SK-N-MC (cell line): ENCODE results near the gene KLHL24.

Experiments used
- DNase-seq: peaks from one replicate; pipeline ENCODE4 v3.0.0-alpha.2; 2011; ENCODE audit warnings: low read depth, low spot score
- H3K27ac ChIP-seq: fragments of 200-600 bp; sonication (generic); 2 replicates; pipeline ENCODE4 v1.5.1; 2016; ENCODE audit warnings: mixed run types
- H3K36me3 ChIP-seq: fragments of 200-600 bp; sonication (generic); 2 replicates; pipeline ENCODE4 v1.6.1; 2017; ENCODE audit warnings: antibody characterized with exemption, low read length, mixed read lengths; ENCODE audit not compliant: insufficient read depth
- H3K4me3 ChIP-seq: fragments of 200-600 bp; sonication (generic); 2 replicates; pipeline ENCODE4 v1.5.1; 2016
- H3K9ac ChIP-seq: fragments of 200-600 bp; sonication (generic); 2 replicates; pipeline ENCODE4 v1.8.0; 2017; ENCODE audit warnings: mixed run types, mixed read lengths; ENCODE audit not compliant: insufficient read length
- H3K9me3 ChIP-seq: fragments of 200-600 bp; sonication (generic); 2 replicates; pipeline ENCODE4 v1.6.1; 2017; ENCODE audit warnings: low read depth, mild to moderate bottlenecking, antibody characterized with exemption, low read length, moderate library complexity, mixed read lengths
- EZH2 ChIP-seq: fragments of 200-600 bp; sonication (generic); IDR thresholded peaks from one replicate; pipeline ENCODE4 v1.6.1; 2017; ENCODE audit warnings: antibody characterized with exemption
- FOXP2 ChIP-seq: optimal IDR thresholded peaks from 2 replicates; pipeline ENCODE3; 2011; ENCODE audit warnings: mild to moderate bottlenecking, moderate library complexity; ENCODE audit not compliant: insufficient read depth; ENCODE audit errors: extremely low read length, control extremely low read depth
- POLR2AphosphoS5 ChIP-seq: IDR thresholded peaks from 2 replicates; pipeline ENCODE4 v1.6.1; 2012; ENCODE audit warnings: mild to moderate bottlenecking, low read depth, low read length, borderline replicate concordance

KLHL24 gene, protein sequence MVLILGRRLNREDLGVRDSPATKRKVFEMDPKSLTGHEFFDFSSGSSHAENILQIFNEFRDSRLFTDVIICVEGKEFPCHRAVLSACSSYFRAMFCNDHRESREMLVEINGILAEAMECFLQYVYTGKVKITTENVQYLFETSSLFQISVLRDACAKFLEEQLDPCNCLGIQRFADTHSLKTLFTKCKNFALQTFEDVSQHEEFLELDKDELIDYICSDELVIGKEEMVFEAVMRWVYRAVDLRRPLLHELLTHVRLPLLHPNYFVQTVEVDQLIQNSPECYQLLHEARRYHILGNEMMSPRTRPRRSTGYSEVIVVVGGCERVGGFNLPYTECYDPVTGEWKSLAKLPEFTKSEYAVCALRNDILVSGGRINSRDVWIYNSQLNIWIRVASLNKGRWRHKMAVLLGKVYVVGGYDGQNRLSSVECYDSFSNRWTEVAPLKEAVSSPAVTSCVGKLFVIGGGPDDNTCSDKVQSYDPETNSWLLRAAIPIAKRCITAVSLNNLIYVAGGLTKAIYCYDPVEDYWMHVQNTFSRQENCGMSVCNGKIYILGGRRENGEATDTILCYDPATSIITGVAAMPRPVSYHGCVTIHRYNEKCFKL

GRCh38 chr3:183635431-183636220 lies at the start of gene KLHL24:
TSS of gene KLHL24 (plus strand) at chr3:183635623. CDS start at chr3:183650357, 14,734 bp downstream.
- peak; percentile 90 for TF ChIP-seq FOXP2
- TF ChIP-seq POLR2AphosphoS5: peak; percentile 77
- no peak for TF ChIP-seq EZH2
- H3K4me3 ChIP-seq: peak within 1 kb of the TSS; percentile 84
- peak within 1 kb of the TSS; percentile 85 for H3K9ac ChIP-seq
- DNase-seq: no peak
- H3K9me3 ChIP-seq: no peaks in the 10 kb centered on the region
- peak within 1 kb of the TSS; percentile 76 for H3K27ac ChIP-seq
- H3K36me3 ChIP-seq: no peaks in the 10 kb centered on the region

DNA sequence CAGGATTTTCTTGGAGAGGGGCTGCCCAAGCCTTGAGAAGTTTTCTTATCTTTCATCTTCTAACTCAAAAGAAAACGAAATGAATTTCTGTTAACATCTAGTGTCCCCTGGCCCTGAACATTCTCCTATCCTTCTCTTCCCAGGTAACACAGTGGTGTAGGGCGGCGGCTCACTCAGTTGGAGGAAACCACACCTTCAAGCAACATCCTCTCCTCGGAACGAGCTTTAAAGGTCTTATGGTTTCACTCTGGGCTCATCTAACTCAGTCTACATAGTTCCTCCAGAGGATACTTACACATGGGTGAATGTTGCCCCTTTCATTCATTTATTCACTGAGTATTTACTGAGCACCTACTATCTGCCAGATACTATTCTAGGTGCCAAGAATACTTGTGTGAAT lies 48.9 kb upstream of the KLHL24 start:
- no peaks in the 10 kb centered on the region for H3K9me3 ChIP-seq
- H3K36me3 ChIP-seq: no peaks in the 10 kb centered on the region
- H3K4me3 ChIP-seq: no peak overlapping the region
- DNase-seq: no peak
- no peak overlapping the region for H3K9ac ChIP-seq
- no peak overlapping the region for H3K27ac ChIP-seq
- TF ChIP-seq EZH2: no peak
- TF ChIP-seq FOXP2: no peak
- no peak for TF ChIP-seq POLR2AphosphoS5

DNA sequence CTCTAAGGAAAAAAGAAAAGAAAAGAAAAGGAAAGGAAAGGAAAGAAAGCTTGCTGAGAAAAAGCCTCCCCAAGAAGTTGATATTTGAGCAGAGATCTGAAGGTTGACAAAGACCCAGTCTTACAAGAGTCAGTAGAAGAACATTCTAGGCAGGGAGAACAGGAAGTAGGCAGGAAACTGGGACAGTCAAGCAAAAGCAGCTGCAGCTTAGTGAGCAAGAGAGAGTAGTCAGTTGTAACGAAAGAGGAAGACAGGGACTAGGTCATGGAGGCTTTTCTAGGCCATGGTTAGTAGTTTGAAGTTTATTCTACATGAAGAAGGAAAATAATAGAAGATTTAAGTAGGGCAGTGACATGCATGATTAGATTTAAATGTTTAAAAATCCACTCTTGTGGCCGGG lies 48.1 kb upstream of the KLHL24 start:
- TF ChIP-seq POLR2AphosphoS5: no peak
- no peak for TF ChIP-seq EZH2
- TF ChIP-seq FOXP2: no peak
- Histone ChIP-seq H3K9ac (no peak overlapping the region), H3K9me3 (no peaks in the 10 kb centered on the region), H3K27ac (no peak overlapping the region), H3K4me3 (no peak overlapping the region), H3K36me3 (no peaks in the 10 kb centered on the region)
- DNase-seq: no peak

- no peak overlapping the region for H3K9ac ChIP-seq
- H3K4me3 ChIP-seq: no peak overlapping the region
- no peak overlapping the region for H3K27ac ChIP-seq
- TF ChIP-seq EZH2 (no peak), FOXP2 (no peak), POLR2AphosphoS5 (no peak)
- no peak for DNase-seq
- H3K36me3 ChIP-seq: no peaks in the 10 kb centered on the region
- no peaks in the 10 kb centered on the region for H3K9me3 ChIP-seq
Observed at GRCh38 chr3:183590442-183590841, 45.0 kb upstream of the KLHL24 start.

DNA sequence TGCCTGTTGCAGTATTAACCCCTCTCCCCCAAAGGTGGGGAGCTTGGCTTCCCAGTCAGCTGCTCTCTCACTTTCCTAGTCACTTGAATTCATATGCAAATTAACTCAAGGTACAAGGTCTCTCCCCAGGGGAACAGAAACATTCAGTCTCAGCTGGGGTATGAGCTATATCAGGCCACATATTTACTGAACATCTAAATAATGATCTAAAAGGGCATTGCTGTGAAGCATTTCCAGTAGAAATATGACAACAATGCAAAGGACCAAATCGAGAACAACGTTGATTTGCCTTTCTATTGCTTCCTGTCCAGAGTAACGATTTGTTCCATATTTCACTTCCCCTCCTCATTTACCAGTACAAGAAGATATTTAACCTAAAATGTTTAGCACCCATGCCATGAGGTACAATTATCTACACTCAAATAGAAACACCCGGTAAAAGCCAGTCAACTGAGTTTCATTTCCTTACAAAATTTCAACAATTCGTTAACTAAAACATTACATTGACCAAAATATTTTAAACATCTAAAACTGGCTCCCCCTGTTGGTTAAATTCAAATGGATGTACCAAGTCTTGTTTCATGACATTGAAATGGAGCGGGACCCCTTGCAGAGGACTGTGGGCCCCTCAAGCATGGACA lies 43.4 kb upstream of the KLHL24 start:
- TF ChIP-seq FOXP2 (no peak), EZH2 (no peak), POLR2AphosphoS5 (no peak)
- H3K27ac ChIP-seq: no peak overlapping the region
- no peak for DNase-seq
- no peak overlapping the region for H3K9ac ChIP-seq
- H3K4me3 ChIP-seq: no peak overlapping the region
- no peaks in the 10 kb centered on the region for H3K36me3 ChIP-seq
- H3K9me3 ChIP-seq: no peaks in the 10 kb centered on the region

GRCh38 chr3:183592821-183593220 lies 42.6 kb upstream of the KLHL24 start:
- no peak for DNase-seq
- H3K36me3 ChIP-seq: no peaks in the 10 kb centered on the region
- H3K9me3 ChIP-seq: no peaks in the 10 kb centered on the region
- H3K4me3 ChIP-seq: no peak overlapping the region
- H3K9ac ChIP-seq: no peak overlapping the region
- TF ChIP-seq EZH2 (no peak), FOXP2 (no peak), POLR2AphosphoS5 (no peak)
- H3K27ac ChIP-seq: no peak overlapping the region

DNA sequence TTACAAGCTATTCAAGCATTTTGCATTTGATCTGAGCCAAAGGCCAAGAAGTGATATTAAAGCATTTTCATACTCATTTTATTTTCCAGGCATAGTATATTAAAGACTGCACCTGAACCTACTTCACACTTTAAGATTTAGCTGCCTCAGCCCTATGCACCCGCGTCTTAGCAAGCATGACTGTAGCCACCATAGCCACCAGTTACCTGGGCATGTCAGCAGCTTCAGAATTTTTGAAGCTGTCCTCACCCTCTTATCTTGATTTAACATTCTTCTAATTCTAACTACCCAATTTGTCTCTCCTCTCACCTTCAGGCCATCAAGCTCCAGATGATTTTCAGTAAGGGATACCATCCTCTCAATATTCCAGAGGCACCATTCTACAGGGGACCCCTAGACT lies 40.8 kb upstream of the KLHL24 start:
- H3K9me3 ChIP-seq: peaks cover 5% of the 10 kb centered on the region; the same call in 1 of the 2 replicates
- DNase-seq: no peak
- TF ChIP-seq EZH2: no peak
- TF ChIP-seq POLR2AphosphoS5: no peak
- TF ChIP-seq FOXP2: no peak
- H3K4me3 ChIP-seq: no peak overlapping the region
- no peak overlapping the region for H3K27ac ChIP-seq
- H3K36me3 ChIP-seq: no peaks in the 10 kb centered on the region
- no peak overlapping the region for H3K9ac ChIP-seq
